Hypothalamus (tissue), 51 donors: Measurements from ENCODE around the gene OLFM4.
"Not testable (repeated sequence)": the region's sequence is repeated elsewhere in the genome, so short reads cannot be mapped to it uniquely, and the experiment has no call there.

Experiments used
- DNase-seq, 51 donors: peaks; one replicate each; lab custom pipeline; 2025; lab: John Stamatoyannopoulos, UW

The OLFM4 gene

GRCh38 chr13:53014018-53014417 lies 14.6 kb upstream of the OLFM4 start:
- DNase-seq: not testable (repeated sequence)

- DNase-seq: no peak
Measured at GRCh38 chr13:53014495-53015443, 13.8 kb upstream of the OLFM4 start.

- no peak for DNase-seq
Measured at GRCh38 chr13:53015971-53016370, 12.6 kb upstream of the OLFM4 start.

GRCh38 chr13:53017433-53017970 lies 11.1 kb upstream of the OLFM4 start:
- DNase-seq: no peak

- no peak for DNase-seq
Measured at GRCh38 chr13:53018690-53019647, 9.6 kb upstream of the OLFM4 start.

- DNase-seq: no peak
Measured at GRCh38 chr13:53020764-53021335, 7.8 kb upstream of the OLFM4 start.

GRCh38 chr13:53023246-53023645 lies 5.4 kb upstream of the OLFM4 start:
- DNase-seq: no peak

- DNase-seq: no peak
Measured at GRCh38 chr13:53028063-53028462, 550 bp upstream of the OLFM4 start.

- no peak for DNase-seq
Measured at GRCh38 chr13:53032849-53033248, 4.2 kb downstream of the OLFM4 start.

- no peak for DNase-seq
Measured at GRCh38 chr13:53038993-53039392, 10.4 kb downstream of the OLFM4 start.

GRCh38 chr13:53041968-53042516 lies 13.4 kb downstream of the OLFM4 start:
- DNase-seq: no peak

- DNase-seq: no peak
Measured at GRCh38 chr13:53042877-53043276, 14.3 kb downstream of the OLFM4 start.

GRCh38 chr13:53043398-53043797 lies 14.8 kb downstream of the OLFM4 start:
- DNase-seq: no peak

GRCh38 chr13:53045189-53045588 lies 16.6 kb downstream of the OLFM4 start:
- no peak for DNase-seq

GRCh38 chr13:53048880-53049279 lies 20.3 kb downstream of the OLFM4 start:
- DNase-seq: no peak

GRCh38 chr13:53050151-53050550 lies 21.5 kb downstream of the OLFM4 start:
- no peak for DNase-seq

GRCh38 chr13:53052675-53053074 lies 24.1 kb downstream of the OLFM4 start:
- DNase-seq: peak in 1 of 51 donors; percentile 22

GRCh38 chr13:53054569-53054968 lies 26.0 kb downstream of the OLFM4 start:
- DNase-seq: peak in 1 of 51 donors; percentile 26

GRCh38 chr13:53058065-53058679 lies 29.6 kb downstream of the OLFM4 start:
- no peak for DNase-seq
